Measurements from ENCODE around the gene NLGN1.

NLGN1 gene

DNA sequence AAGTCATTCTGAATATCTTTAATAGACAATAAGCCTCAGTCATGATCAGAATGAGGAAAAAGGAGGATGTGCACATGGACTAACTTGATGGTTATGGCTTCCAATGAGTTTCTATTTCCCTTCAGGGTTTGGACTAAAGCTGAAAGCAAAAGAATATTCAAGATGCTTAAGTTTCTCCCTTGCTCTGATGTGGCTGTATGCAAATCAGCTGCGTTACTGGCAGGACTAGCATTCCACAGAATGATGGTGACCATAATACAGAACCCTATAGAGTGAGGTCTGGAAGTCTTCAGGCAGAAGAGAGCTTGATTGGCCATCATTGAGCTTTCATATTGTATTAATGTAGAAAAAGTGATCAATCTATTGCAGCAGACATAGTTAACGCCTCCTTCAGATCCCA lies 466.0 kb downstream of the NLGN1 start:
- no peak for DNase-seq

DNA sequence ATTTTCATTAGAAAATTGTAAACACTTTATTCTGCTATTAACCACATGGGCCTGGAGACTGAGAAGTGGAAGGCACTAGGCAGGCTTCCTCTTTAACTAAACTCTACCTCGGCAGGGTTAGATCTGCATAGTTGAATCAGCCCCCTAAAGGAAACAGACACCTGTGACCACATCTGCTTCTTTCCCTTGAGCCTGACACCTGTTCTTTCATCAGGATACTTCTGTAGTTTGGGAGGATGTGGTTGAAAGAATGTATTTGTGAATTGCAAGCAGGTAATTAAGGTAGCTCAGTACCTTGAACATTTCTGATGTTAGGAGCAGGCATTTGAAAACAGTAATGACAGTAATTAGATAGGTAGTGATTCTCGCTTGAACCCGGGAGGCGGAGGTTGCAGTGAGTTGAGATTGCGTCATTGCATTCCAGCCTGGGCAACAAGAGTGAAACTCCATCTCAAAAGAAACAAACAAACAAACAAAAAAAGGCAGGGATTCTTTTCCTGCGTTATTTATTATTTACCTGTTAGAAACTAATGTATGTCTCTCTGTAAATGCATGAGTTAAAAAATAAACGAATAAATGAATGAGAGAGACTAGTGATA lies 468.5 kb downstream of the NLGN1 start:
- DNase-seq: no peak

DNA sequence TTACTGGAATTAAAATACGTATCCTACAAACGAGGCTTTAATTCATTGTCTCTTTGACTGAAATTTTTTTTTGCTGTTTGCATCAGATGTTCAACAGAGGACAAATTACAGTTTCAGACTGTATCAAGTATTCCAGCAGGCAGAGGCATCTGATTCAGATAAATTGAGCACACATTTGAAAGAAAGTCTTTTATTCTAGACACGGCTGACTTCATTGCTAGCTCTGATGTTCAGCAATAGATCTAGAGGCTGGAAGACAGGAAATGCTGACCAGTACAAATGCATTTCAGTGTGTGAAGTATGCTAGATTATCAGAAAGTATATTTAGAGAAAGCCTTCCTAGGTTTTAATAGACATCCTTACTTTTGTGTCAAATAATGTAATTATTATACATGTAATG lies 472.2 kb downstream of the NLGN1 start:
- no peak for DNase-seq

DNA sequence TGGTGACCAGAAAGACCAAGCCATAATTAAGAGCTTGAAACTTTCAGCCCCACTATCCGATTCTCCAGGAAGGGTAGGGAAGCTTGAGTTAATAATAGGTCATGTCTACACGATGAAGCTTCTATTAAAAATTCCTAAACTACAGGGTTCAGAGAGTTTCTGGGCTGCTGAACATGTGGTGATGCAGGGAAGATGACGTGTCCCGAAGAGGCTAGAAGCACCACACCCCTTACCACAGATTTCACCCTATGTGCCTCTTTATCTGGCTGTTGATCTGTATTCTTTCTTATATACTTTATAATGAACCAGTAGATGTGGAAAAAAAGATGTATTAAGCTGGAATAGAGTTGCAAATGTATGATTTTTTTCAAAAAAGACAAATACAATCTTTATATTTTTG lies 473.4 kb downstream of the NLGN1 start:
- no peak for DNase-seq

DNA sequence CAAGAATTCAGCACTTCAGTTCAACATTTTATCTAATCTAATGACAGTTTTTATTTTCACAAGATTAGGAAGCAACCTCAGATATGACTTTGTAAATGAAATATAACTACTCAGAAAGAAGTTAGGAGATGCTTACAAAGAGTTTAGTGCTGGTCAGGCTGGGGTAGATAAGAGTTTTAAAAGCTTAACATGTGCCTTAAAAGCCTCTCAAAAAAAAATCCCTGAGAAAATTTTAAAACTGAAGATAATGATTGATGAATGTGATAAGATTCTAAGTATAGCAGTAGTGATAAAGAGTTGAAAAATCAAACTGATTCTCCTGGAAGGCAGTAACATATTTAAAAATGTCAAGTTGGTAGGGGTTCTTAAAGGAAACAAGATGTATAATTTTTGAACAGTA lies 478.2 kb downstream of the NLGN1 start:
- DNase-seq: no peak

DNA sequence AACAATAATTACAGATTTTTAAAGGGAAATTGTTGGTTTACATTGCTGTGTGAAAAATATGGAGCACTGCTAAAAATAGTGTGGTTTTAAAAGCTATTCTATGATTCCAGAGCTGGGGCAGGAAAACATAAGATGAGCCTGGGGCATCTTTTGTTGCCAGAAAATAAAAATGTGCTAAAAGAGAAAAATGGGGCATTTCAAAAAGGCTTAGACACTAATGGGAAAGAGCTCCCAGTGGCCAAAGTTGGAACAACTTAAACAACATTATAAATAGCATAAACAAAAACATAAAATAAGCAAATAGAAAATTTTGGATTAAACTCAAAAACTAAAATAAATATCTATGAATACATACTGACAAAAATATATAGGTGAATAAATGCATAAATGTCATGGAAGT lies 478.9 kb downstream of the NLGN1 start:
- DNase-seq: no peak

DNA sequence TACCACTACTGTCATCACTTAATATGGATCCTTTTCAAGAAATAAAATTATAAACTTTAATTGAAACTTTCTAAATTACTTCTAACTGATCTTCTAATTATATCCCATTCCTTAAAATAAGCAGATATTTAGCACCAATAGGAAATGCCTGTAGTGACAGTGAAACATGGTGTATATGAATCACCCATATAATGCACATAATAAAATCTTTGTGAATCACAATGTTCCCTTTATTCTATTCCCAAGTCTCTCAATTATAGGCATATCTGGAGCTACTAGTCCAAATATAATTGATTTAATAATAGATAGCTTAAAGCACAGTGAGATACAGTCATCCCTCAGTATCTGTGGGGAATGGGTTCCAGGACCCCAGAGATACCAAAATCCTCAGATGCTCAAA lies 490.3 kb downstream of the NLGN1 start:
- no peak for DNase-seq

DNA sequence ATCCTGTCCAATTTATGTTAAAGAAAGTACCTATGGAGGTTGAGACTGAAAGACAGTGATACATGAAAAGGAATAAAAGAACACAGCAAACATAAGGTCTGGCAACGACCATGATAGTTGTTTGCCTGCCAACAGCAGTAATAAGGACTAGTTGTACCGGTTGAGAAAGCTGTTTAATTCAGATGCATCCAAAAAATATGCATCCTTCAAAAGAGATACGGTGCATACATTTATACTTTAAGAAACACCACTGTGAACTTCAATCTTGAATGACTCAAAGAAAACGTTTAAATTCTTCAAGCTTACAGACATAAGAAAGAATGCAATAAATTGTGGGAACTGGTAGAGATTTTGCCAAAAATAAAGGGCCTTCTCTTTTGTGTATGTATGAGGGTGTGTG lies 492.1 kb downstream of the NLGN1 start:
- DNase-seq: no peak

DNA sequence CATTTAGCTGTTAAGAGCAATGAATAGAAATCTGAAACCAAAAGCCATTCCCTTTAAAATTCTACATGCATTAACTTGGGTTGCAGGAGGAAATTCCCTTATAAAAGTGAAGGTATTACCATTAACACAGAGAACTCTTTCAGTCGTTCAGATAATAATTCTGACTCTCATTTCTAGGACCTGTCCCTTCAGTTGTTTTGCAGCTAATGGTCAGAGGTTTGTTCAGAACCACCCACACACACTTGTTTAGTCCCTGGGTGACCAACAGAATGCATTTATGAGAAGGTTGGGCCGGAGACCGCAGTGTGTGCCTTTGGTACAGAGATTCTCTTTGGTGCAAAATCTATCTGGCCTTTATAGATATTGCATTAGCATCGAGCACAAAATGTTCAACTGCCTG lies 492.5 kb downstream of the NLGN1 start:
- no peak for DNase-seq

DNA sequence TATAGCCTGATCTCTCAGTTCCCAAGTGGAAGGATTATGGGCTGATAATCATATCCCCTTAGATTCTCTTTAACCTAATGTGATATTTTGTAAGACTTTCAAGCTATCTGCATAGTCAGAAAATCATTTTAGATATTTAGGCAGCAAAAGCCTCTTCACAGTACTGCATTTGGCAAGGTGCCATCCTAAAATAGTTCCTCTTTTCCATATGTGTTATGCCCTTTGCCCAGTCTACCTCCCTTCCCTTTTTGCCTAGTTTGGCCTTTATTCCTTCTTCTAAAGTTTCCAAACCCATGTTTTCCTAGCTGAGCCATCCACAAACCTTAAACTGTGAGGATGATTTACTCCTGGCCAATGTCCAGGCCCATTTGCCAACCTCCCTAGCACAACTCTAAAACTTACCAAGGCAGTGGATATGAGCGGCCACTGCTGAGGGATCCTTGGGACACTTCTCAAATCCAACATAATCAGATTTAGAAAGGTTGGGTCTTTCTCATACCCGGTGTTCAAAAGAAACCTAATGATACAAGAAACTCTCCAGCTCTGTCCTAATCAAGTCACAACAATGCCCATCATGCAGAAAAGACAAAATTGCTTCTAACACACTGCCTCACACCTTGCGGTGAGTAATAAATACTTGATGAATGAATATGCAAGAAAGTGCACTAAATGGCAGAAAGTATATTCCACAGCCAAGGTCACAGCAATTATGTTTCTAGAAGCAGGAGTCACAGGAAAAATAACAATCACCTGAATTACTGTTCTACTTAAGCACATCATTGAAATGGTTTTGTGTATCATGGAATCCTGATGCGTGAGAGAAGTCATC lies 493.9 kb downstream of the NLGN1 start:
- DNase-seq: peak; percentile 13 to 65

DNA sequence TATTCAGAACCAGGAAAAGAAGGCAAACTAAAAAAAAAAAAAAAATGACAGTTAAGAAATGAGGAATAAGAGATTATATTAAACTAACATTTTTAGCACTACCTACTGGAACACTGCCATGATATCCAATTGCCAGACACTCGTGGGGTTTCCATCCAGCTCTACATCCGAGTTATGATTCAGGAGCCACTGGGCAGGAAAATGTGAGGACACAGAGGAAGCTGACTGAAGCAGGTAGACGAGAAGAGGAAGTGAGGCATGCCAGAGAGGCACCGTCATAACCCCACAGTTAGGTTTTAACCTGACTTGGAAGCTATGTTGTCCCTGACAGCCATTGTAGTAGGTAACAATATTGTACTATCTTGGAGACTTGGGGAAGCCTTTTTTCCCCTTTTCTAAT lies 495.0 kb downstream of the NLGN1 start:
- no peak for DNase-seq

DNA sequence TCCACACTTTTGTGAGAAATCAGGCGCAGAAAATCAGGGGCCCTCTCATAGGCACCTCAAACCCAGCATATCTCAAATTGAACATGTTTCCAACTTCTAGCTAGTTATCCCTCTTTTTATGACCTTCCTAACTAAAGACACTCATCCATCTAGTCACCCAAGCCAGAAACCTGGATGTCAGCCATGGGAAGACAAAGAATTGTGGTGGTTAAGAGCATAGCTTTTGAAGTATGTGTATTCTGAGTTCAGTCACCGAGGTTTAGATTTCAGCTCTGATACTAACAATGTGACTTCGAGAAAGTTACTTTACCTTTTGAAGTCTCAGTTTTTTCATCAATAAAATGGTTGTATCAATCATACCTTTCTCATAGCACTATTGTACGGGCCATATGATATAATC lies 495.5 kb downstream of the NLGN1 start:
- no peak for DNase-seq

DNA sequence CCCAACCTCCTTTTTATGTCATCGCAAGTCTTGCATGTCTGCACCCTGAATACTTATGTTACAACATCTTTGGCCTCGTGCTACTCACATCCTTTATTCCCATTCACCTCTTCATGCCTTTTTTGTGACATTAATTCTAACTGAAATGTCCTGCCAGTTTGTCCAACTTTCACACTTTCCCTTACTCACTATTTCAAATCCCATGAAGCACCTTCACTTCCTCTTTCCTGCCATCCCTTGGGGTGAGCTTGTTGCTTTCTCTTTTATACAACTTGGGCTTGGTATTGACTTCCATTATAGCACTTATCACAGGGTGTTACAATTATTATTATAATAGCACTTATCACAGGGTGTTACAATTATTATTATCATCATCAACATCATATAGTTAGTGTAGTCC lies 496.3 kb downstream of the NLGN1 start:
- no peak for DNase-seq

DNA sequence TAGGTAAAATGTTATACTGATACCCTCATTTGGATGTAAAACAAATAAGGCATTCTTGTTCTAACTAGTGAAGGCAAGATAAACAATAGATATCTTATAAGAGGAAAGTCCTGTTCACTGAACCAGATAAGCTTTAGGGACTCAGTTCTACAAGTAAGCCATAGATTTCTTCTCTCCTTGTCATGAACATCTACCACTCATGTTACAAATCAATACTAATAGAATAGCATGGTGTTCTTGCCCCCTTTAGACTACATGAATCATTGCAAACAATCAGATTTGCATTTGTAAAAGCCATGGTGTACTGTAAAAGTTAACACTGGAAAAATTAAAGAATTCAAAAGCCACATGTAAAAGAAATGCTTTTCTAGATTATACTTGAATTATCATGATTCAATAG lies 500.1 kb downstream of the NLGN1 start:
- no peak for DNase-seq

DNA sequence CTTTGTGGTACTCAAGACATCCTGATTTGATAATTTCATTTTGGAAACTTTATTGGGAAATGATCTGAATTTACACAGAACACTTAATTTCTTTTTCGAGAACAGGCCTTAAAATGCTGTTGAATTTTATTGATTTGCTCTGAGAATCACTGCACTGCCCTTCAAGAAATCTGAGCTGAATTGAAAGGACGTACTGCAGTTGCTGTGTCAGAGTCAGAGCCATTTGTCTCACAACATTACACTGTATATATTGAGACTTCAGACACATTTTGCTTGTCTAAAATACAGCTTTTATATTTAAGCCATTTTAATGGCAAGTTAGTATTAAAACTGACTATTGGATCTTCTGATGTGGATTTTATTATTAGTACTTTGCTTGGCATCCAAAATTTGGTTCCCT lies 504.1 kb downstream of the NLGN1 start:
- no peak for DNase-seq

DNA sequence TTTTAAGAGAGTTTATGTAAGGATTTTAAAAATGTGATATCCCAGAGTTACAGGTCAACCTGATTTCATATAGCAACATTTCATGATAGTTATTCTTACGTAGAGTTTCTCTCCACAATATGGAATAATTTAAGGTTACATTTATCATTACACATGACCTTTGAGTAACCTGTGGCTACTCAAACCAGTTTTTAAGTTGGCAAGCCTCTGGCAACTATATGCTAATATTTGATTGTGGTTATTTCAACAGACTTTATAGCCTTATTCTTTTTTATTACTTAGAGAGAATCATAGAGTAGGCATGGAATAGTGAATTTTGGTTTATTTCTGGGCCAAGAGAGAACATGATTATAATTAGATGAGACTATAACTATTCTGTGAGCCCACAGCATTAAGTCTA lies 504.9 kb downstream of the NLGN1 start:
- no peak for DNase-seq

DNA sequence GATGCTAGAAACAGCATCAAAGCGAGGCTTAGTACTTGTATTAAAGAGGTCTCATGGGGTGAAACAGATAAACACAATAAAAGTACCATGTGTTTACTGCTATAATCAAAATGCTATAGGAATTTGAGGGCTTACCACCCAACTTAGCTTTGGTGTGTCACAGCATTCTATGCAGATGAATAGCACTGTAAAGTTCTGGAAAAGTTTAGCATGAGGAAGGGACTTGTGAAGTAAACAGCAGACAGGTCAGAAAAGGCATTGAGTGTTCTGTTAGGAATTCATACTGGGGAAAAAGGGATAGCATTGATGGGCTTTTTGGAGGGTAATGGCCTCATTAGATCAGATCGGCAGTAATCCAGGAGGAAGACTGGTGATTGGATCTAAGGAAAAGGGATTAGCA lies 505.3 kb downstream of the NLGN1 start:
- no peak for DNase-seq

DNA sequence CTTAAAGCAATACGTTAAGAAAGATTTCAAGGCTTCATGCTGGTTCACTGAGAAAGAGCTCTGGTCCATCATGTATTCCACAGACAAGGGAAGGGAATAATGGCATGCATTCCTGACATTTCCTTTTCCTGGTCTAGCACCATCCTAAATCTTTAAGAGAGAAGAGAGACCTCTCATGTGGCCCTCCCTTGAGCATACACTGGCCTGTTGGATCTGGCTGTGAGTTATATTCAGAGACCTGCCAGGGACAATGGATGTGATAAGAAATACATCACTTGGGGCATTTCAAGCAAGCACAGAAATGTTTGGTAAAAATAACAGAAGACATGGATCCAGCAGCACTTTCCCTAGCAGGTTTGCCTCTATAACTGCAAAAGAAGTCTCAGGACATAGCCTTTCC lies 507.8 kb downstream of the NLGN1 start:
- no peak for DNase-seq

DNA sequence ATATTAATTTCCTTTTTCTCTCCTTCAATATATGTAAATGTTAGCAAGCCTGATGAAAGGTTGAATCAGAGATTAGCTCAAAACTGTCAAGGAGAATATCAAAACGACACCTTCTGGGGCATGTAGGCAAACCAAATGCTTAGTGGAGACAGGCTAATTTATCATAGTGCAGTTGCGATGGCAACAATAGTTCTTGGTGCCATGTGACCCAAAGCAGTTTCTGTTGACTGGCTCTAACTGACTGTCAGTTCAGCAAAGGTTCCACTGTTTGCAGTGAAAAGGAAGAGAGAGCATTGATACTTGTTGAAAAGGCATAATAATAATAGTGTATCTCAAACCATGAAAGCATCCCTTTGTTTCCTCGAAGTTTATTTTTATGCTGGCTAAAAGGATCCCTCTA lies 513.9 kb downstream of the NLGN1 start:
- no peak for DNase-seq

DNA sequence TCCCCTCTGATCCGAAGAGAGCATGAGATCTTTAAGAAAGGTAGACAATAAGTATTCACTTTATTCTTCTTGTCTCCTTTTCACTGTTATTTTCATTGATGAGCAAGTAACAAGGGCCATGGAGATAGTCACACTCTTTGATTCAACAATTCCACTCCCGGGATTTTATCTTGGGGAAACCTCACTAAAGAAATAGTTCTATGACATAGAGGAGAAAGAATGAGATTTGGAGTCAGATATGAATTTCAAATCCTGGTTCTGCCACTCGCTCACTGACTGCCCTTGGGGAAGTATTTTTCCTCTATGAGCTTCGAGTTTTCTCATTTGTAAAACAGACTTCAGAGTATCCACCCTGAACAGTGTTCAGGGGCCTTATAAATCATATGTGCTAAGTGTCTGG lies 514.6 kb downstream of the NLGN1 start:
- DNase-seq: no peak

DNA sequence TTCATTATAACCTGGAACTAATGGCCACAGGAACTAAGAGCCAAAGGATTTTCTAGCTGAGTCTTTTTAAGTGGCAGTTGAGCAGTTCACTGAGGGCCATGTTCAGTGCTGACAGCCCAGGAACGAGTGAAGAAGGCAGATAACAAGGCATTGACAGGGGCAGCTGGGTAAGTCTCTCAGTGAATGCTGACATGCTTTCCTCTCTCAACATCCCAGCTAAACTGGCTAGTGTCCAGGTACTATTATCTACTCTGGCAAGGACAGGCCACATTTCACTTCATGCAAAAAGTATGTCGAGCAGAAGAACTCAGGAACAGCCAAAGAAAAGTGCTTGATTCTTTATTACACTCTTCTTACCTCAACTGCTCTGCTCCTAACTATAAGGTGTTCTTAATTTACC lies 515.9 kb downstream of the NLGN1 start:
- DNase-seq: no peak

DNA sequence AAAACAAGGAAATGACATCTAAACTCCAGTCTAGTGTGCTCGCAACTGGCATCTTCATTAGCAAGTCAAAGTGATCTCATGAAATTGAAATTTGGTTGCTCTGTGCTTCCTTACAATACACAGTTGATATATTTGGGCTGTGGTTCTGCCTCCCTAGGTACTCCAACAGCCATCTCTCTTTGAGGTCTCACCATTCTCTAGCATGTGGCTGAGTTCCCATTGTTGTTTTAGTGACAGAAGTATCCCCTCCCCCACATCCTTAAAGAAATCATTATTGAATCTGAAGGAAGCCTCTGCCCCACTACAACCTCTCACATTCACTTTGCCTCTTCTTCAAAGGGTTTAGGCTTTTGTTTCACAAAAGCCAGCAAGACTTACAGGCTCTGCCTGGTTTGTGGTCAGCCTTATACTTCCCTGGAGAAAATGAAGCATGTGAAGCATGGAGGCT lies 516.5 kb downstream of the NLGN1 start:
- no peak for DNase-seq

DNA sequence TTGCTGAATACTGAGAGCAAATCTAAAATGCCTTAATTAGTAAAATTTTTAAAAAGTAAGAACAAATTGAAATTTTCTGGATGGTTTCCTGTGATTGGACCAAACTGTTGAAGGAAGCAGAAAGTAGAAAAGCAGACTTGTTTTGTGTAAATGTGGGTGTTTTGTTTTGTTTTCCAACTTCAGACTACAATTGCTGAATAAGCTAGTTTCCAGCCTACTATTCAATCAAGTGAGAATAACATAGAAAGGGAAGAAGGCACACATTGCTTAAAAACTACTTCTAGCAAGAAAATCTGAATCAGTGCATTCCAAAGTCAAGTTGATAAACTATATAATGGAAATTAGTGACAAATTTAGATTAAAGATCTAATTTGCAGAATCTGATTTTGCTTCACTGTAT lies 519.3 kb downstream of the NLGN1 start:
- DNase-seq: no peak

DNA sequence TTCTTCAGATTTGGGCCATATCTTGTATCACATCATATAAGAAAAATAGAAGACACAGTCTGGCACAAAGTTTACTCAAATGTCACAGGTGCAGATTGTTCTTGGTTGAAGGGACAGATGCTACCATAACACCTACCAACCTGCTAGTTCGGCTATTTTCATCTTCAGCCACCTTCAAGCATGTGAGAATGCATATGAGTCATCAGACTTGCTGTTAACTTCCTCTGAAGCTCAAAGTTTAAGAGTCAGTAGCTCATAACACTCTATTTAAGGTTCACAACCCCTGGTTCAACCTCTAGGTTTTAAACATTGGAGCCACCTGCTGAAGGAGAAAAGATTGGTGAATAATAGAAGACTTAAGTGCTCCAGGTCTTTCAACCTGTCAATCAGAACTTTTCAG lies 522.8 kb downstream of the NLGN1 start:
- no peak for DNase-seq

DNA sequence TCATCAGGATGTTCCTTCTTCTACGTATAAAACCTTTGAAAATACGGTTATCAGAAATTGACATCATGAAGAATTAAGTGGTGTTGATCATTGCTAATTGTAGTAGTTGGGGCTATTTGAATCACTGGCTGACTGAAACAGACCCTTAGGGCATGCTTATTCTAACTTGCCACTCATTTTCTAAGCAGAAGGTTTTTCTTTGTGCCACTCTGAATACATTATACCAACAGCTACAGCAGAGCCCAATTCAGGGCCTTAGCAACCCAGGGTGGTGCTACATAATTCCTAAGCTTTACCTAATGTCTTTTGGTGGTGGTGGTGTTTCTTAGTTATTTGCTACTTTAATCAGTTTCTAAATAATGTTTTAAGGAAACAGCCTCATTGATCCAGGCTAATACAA lies 524.2 kb downstream of the NLGN1 start:
- DNase-seq: no peak
